ENCODE data around the gene ACTA1.
"Not testable (repeated sequence)": the region's sequence is repeated elsewhere in the genome, so short reads cannot be mapped to it uniquely, and the experiment has no call there.

DNA sequence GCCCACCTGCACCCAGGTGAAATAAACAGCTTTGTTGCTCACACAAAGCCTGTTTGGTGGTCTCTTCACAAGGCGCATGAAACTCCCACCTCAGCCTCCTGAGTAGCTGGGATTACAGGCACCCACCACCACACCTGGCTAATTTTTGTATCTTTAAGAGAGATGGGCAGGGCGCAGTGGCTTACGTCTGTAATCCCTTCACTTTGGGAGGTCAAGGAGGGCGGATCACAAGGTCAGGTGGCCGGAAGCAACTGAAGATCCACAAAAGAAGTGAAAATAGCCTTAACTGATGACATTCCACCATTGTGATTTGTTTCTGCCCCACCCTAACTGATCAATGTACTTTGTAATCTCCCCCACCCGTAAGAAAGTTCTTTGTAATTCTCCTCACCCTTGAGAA, 15.3 kb downstream of the ACTA1 start:
- TF ChIP-seq, protein P1, sequence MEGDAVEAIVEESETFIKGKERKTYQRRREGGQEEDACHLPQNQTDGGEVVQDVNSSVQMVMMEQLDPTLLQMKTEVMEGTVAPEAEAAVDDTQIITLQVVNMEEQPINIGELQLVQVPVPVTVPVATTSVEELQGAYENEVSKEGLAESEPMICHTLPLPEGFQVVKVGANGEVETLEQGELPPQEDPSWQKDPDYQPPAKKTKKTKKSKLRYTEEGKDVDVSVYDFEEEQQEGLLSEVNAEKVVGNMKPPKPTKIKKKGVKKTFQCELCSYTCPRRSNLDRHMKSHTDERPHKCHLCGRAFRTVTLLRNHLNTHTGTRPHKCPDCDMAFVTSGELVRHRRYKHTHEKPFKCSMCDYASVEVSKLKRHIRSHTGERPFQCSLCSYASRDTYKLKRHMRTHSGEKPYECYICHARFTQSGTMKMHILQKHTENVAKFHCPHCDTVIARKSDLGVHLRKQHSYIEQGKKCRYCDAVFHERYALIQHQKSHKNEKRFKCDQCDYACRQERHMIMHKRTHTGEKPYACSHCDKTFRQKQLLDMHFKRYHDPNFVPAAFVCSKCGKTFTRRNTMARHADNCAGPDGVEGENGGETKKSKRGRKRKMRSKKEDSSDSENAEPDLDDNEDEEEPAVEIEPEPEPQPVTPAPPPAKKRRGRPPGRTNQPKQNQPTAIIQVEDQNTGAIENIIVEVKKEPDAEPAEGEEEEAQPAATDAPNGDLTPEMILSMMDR (IDR thresholded peaks at IDR 0.05): not testable (repeated sequence)
- not testable (repeated sequence) for TF ChIP-seq POLR2A, POLR2AphosphoS5 (IDR thresholded peaks at IDR 0.05)
